WTC11 (cell line): Measurements from ENCODE around the gene CMTR1. TPM values are rescaled to one million over a fixed set of nuclear protein-coding genes. Genes with fewer than 3 reads are reported as not detected.

ENCODE experiments used
- ATAC-seq: fragments of 200-7000 bp; cut with Tn5 transposase; 2 replicates; pipeline ENCODE4 v1.10.0; 2021; ENCODE audit warnings: mild to moderate bottlenecking, moderate library complexity
- CTCF ChIA-PET: fragments of 300-600 bp; sonication (Branson Sonifier 250); formaldehyde crosslinking; loops from one replicate; lab custom pipeline; 2021; ENCODE audit warnings: antibody characterized with exemption; lab: Charles Lee
- POLR2A ChIA-PET: fragments of 350-600 bp; sonication (Branson Sonifier 250); formaldehyde crosslinking; loops from one replicate; lab custom pipeline; 2021; ENCODE audit warnings: antibody characterized with exemption; lab: Charles Lee
- DNase-seq: peaks from one replicate; pipeline ENCODE4 v3.0.0; 2021; ENCODE audit warnings: low spot score
- H3K27ac Mint-ChIP-seq: 2 replicates; pipeline ENCODE4 v1.8.0; 2021; ENCODE audit warnings: mixed read lengths
- H3K27me3 Mint-ChIP-seq: 2 replicates; pipeline ENCODE4 v1.8.0; 2021; ENCODE audit warnings: low read depth, mild to moderate bottlenecking, moderate library complexity, mixed read lengths
- H3K36me3 Mint-ChIP-seq: 2 replicates; pipeline ENCODE4 v1.8.0; 2021; ENCODE audit warnings: mixed read lengths
- H3K4me1 Mint-ChIP-seq: 2 replicates; pipeline ENCODE4 v1.8.0; 2022; ENCODE audit warnings: mixed read lengths
- H3K4me3 Mint-ChIP-seq: 2 replicates; pipeline ENCODE4 v1.8.0; 2021; ENCODE audit warnings: mild to moderate bottlenecking, moderate library complexity, mixed read lengths
- H3K9me3 Mint-ChIP-seq: 2 replicates; pipeline ENCODE4 v1.8.0; 2021; ENCODE audit warnings: mixed read lengths
- CBFB ChIP-seq: sonication (generic); formaldehyde crosslinking; IDR thresholded peaks from 2 replicates; pipeline ENCODE4 v1.8.1; 2022; ENCODE audit warnings: mild to moderate bottlenecking, low read depth, missing genetic modification reagents
- E2F4 ChIP-seq: sonication (generic); formaldehyde crosslinking; IDR thresholded peaks from 2 replicates; pipeline ENCODE4 v1.8.1; 2022; ENCODE audit warnings: low read depth, mild to moderate bottlenecking, moderate library complexity, missing genetic modification reagents, borderline replicate concordance
- ELF4 ChIP-seq: sonication (generic); formaldehyde crosslinking; IDR thresholded peaks from 2 replicates; pipeline ENCODE4 v1.8.1; 2022; ENCODE audit warnings: low read depth, mild to moderate bottlenecking, moderate library complexity, missing genetic modification reagents
- FOXP4 ChIP-seq: sonication (generic); formaldehyde crosslinking; IDR thresholded peaks from 2 replicates; pipeline ENCODE4 v1.8.0; 2022; ENCODE audit warnings: mild to moderate bottlenecking, missing genetic modification reagents
- GABPB1 ChIP-seq: sonication (generic); formaldehyde crosslinking; IDR thresholded peaks from 2 replicates; pipeline ENCODE4 v1.8.1; 2023; ENCODE audit warnings: mild to moderate bottlenecking, missing genetic modification reagents
- HMGA2 ChIP-seq: fragments of 250-450 bp; sonication (Bioruptor Pico); IDR thresholded peaks from 2 replicates; pipeline ENCODE4 v1.4.0; 2021; ENCODE audit warnings: mild to moderate bottlenecking, moderate library complexity
- NFYB ChIP-seq: sonication (generic); formaldehyde crosslinking; conservative IDR thresholded peaks from 2 replicates; pipeline ENCODE4 v1.8.0; 2022; ENCODE audit warnings: low read depth, missing genetic modification reagents
- NR1H2 ChIP-seq: sonication (generic); formaldehyde crosslinking; IDR thresholded peaks from 2 replicates; pipeline ENCODE4 v1.9.0; 2021; ENCODE audit warnings: mild to moderate bottlenecking, moderate library complexity, missing genetic modification reagents
- PREB ChIP-seq: sonication (generic); formaldehyde crosslinking; IDR thresholded peaks from 2 replicates; pipeline ENCODE4 v1.8.1; 2022; ENCODE audit warnings: mild to moderate bottlenecking, missing genetic modification reagents, moderate library complexity, borderline replicate concordance
- TCF7 ChIP-seq: sonication (generic); formaldehyde crosslinking; IDR thresholded peaks from 2 replicates; pipeline ENCODE4 v1.8.0; 2022; ENCODE audit warnings: mild to moderate bottlenecking, low read depth, missing genetic modification reagents, moderate library complexity
- TEAD4 ChIP-seq: sonication (generic); formaldehyde crosslinking; IDR thresholded peaks from 2 replicates; pipeline ENCODE4 v1.8.0; 2022; ENCODE audit warnings: mild to moderate bottlenecking, missing genetic modification reagents
- ZNF281 ChIP-seq: sonication (generic); formaldehyde crosslinking; IDR thresholded peaks from 2 replicates; pipeline ENCODE4 v1.8.0; 2023; ENCODE audit warnings: mild to moderate bottlenecking, missing genetic modification reagents
- ZNF317 ChIP-seq: sonication (generic); formaldehyde crosslinking; IDR thresholded peaks from 2 replicates; pipeline ENCODE4 v1.8.1; 2023; ENCODE audit warnings: low read depth, mild to moderate bottlenecking, moderate library complexity, missing genetic modification reagents, borderline replicate concordance
- ZNF512 ChIP-seq: sonication (generic); formaldehyde crosslinking; IDR thresholded peaks from 2 replicates; pipeline ENCODE4 v1.8.1; 2022; ENCODE audit warnings: missing genetic modification reagents, borderline replicate concordance
- total RNA-seq: library from RNA; stranded (reverse); gene quantifications from 3 replicates; pipeline ENCODE4 v1.2.3, GENCODE V29; 2021
- TF ChIP-seq, protein P1 (sequence below): sonication (generic); formaldehyde crosslinking; IDR thresholded peaks from 2 replicates; pipeline ENCODE4 v1.8.1; 2023; ENCODE audit warnings: mild to moderate bottlenecking, missing genetic modification reagents, borderline replicate concordance

Gene CMTR1
- total RNA-seq, 1 experiment from 2014 or later: 38.6 TPM

- peak overlapping the region; percentile 70 for H3K27ac Mint-ChIP-seq
- no peak for DNase-seq
- peaks cover 17% of the 10 kb centered on the region for H3K4me1 Mint-ChIP-seq
- ATAC-seq: no peak; the same call in 1 of the 2 replicates
- TF ChIP-seq ELF4 (CRISPR knock-in tag) (no peak), TCF7 (CRISPR knock-in tag) (no peak), E2F4 (CRISPR knock-in tag) (no peak), NR1H2 (CRISPR knock-in tag) (no peak), ZNF317 (CRISPR knock-in tag) (no peak), TEAD4 (no peak), FOXP4 (CRISPR knock-in tag) (no peak), NFYB (CRISPR knock-in tag) (no peak), ZNF281 (CRISPR knock-in tag) (no peak), PREB (CRISPR knock-in tag) (no peak), GABPB1 (no peak), ZNF512 (CRISPR knock-in tag) (no peak), HMGA2 (CRISPR knock-in tag) (no peak), CBFB (CRISPR knock-in tag) (no peak)
- TF ChIP-seq, protein P1, sequence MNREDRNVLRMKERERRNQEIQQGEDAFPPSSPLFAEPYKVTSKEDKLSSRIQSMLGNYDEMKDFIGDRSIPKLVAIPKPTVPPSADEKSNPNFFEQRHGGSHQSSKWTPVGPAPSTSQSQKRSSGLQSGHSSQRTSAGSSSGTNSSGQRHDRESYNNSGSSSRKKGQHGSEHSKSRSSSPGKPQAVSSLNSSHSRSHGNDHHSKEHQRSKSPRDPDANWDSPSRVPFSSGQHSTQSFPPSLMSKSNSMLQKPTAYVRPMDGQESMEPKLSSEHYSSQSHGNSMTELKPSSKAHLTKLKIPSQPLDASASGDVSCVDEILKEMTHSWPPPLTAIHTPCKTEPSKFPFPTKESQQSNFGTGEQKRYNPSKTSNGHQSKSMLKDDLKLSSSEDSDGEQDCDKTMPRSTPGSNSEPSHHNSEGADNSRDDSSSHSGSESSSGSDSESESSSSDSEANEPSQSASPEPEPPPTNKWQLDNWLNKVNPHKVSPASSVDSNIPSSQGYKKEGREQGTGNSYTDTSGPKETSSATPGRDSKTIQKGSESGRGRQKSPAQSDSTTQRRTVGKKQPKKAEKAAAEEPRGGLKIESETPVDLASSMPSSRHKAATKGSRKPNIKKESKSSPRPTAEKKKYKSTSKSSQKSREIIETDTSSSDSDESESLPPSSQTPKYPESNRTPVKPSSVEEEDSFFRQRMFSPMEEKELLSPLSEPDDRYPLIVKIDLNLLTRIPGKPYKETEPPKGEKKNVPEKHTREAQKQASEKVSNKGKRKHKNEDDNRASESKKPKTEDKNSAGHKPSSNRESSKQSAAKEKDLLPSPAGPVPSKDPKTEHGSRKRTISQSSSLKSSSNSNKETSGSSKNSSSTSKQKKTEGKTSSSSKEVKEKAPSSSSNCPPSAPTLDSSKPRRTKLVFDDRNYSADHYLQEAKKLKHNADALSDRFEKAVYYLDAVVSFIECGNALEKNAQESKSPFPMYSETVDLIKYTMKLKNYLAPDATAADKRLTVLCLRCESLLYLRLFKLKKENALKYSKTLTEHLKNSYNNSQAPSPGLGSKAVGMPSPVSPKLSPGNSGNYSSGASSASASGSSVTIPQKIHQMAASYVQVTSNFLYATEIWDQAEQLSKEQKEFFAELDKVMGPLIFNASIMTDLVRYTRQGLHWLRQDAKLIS (CRISPR knock-in tag): no peak
- peaks cover 6% of the 10 kb centered on the region for H3K36me3 Mint-ChIP-seq
- H3K4me3 Mint-ChIP-seq: peak overlapping the region; percentile 71
- no peaks in the 10 kb centered on the region for H3K9me3 Mint-ChIP-seq
- ChIA-PET CTCF (interaction anchor here (0.8 to 1.8 kb wide), 2 partner anchors 215 to 219 kb away, joined by 3 to 7 read pairs; no protein-coding TSS in a partner anchor), POLR2A (interaction anchor here (1.1 to 1.3 kb wide), 2 partner anchors 47 to 108 kb away, joined by 3 to 5 read pairs; no protein-coding TSS in a partner anchor)
- H3K27me3 Mint-ChIP-seq: no peaks in the 10 kb centered on the region
These were observed 743 bp downstream of the CMTR1 start for GRCh38 chr6:37433657-37434271.
